GM23338 (cell line): ENCODE measurements around the gene DDC.
"Not testable (repeated sequence)": the region's sequence is repeated elsewhere in the genome, so short reads cannot be mapped to it uniquely, and the experiment has no call there.

Experiments used
- CREB1 ChIP-seq: fragments of 250-450 bp; sonication (Bioruptor Pico); IDR thresholded peaks from 2 replicates; pipeline ENCODE4 v1.5.0; 2020; ENCODE audit warnings: low read depth, mild to moderate bottlenecking, moderate library complexity
- ETS1 ChIP-seq: IDR thresholded peaks from 2 replicates; pipeline ENCODE4 v1.6.1; 2016; ENCODE audit warnings: antibody characterized with exemption
- EZH2 ChIP-seq: fragments of 200-600 bp; sonication (generic); IDR thresholded peaks from one replicate; pipeline ENCODE4 v1.8.0; 2017; ENCODE audit warnings: antibody characterized with exemption, mild to moderate bottlenecking, low read depth; ENCODE audit not compliant: unreplicated experiment
- EZH2phosphoT487 ChIP-seq: fragments of 200-600 bp; sonication (generic); IDR thresholded peaks from one replicate; pipeline ENCODE4 v1.8.1; 2018; ENCODE audit warnings: antibody characterized with exemption; ENCODE audit not compliant: unreplicated experiment
- NANOG ChIP-seq: IDR thresholded peaks from 2 replicates; pipeline ENCODE4 v1.6.1; 2016; ENCODE audit warnings: antibody characterized with exemption, borderline replicate concordance
- POLR2AphosphoS5 ChIP-seq: IDR thresholded peaks from 2 replicates; pipeline ENCODE4 v1.6.1; 2016; ENCODE audit warnings: antibody characterized with exemption, low read depth
- STAT1 ChIP-seq: IDR thresholded peaks from one replicate; pipeline ENCODE4 v1.6.1; 2016; ENCODE audit warnings: antibody characterized with exemption; ENCODE audit not compliant: unreplicated experiment
- TF ChIP-seq, protein P1 (sequence below), 2 experiments: fragments of 200-600 bp in 1 of 2; sonication (generic) in 1 of 2; conservative IDR thresholded peaks; 2 replicates each; pipeline versions ENCODE4 v1.5.1 to v1.6.1; 2016 to 2017; ENCODE audit warnings: antibody characterized with exemption in 2 of 2, low read depth in 2 of 2, mild to moderate bottlenecking in 2 of 2, moderate library complexity in 1 of 2
- TF ChIP-seq, protein P2 (sequence below): IDR thresholded peaks from one replicate; pipeline ENCODE4 v1.6.1; 2018; ENCODE audit warnings: antibody characterized with exemption; ENCODE audit not compliant: unreplicated experiment

- not testable (repeated sequence) for TF ChIP-seq EZH2; EZH2phosphoT487; POLR2AphosphoS5; CREB1 (CRISPR knock-in tag); STAT1; NANOG; ETS1
- TF ChIP-seq, protein P1, sequence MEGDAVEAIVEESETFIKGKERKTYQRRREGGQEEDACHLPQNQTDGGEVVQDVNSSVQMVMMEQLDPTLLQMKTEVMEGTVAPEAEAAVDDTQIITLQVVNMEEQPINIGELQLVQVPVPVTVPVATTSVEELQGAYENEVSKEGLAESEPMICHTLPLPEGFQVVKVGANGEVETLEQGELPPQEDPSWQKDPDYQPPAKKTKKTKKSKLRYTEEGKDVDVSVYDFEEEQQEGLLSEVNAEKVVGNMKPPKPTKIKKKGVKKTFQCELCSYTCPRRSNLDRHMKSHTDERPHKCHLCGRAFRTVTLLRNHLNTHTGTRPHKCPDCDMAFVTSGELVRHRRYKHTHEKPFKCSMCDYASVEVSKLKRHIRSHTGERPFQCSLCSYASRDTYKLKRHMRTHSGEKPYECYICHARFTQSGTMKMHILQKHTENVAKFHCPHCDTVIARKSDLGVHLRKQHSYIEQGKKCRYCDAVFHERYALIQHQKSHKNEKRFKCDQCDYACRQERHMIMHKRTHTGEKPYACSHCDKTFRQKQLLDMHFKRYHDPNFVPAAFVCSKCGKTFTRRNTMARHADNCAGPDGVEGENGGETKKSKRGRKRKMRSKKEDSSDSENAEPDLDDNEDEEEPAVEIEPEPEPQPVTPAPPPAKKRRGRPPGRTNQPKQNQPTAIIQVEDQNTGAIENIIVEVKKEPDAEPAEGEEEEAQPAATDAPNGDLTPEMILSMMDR (conservative IDR thresholded peaks at IDR 0.05; ENCODE audit: low read depth in 2 of 2): not testable (repeated sequence)
- TF ChIP-seq, protein P2, sequence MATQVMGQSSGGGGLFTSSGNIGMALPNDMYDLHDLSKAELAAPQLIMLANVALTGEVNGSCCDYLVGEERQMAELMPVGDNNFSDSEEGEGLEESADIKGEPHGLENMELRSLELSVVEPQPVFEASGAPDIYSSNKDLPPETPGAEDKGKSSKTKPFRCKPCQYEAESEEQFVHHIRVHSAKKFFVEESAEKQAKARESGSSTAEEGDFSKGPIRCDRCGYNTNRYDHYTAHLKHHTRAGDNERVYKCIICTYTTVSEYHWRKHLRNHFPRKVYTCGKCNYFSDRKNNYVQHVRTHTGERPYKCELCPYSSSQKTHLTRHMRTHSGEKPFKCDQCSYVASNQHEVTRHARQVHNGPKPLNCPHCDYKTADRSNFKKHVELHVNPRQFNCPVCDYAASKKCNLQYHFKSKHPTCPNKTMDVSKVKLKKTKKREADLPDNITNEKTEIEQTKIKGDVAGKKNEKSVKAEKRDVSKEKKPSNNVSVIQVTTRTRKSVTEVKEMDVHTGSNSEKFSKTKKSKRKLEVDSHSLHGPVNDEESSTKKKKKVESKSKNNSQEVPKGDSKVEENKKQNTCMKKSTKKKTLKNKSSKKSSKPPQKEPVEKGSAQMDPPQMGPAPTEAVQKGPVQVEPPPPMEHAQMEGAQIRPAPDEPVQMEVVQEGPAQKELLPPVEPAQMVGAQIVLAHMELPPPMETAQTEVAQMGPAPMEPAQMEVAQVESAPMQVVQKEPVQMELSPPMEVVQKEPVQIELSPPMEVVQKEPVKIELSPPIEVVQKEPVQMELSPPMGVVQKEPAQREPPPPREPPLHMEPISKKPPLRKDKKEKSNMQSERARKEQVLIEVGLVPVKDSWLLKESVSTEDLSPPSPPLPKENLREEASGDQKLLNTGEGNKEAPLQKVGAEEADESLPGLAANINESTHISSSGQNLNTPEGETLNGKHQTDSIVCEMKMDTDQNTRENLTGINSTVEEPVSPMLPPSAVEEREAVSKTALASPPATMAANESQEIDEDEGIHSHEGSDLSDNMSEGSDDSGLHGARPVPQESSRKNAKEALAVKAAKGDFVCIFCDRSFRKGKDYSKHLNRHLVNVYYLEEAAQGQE: not testable (repeated sequence)
Observed at GRCh38 chr7:50583295-50583694, 18.1 kb upstream of the DDC start.
